KMS-11 (cell line): ENCODE measurements around the gene ARHGAP24.

Experiments
- H2AFZ ChIP-seq: fragments of 200-600 bp; sonication (generic); 2 replicates; pipeline ENCODE4 v1.6.1; 2016; ENCODE audit warnings: antibody characterized with exemption, mixed run types, low read depth
- H3K27ac ChIP-seq: fragments of 200-600 bp; sonication (generic); 2 replicates; pipeline ENCODE4 v1.6.1; 2016; ENCODE audit warnings: mild to moderate bottlenecking, mixed run types
- H3K27me3 ChIP-seq: fragments of 200-600 bp; sonication (generic); 2 replicates; pipeline ENCODE4 v1.6.1; 2017; ENCODE audit warnings: mild to moderate bottlenecking, low read depth, mixed run types, moderate library complexity; ENCODE audit not compliant: insufficient read depth
- H3K36me3 ChIP-seq: fragments of 200-600 bp; sonication (generic); 2 replicates; pipeline ENCODE4 v1.6.1; 2017; ENCODE audit warnings: mild to moderate bottlenecking, mixed run types; ENCODE audit not compliant: insufficient read depth
- H3K4me1 ChIP-seq: fragments of 200-600 bp; sonication (generic); 2 replicates; pipeline ENCODE4 v1.6.1; 2016; ENCODE audit warnings: mild to moderate bottlenecking, low read depth, mixed run types; ENCODE audit not compliant: poor library complexity, severe bottlenecking
- H3K4me2 ChIP-seq: fragments of 200-600 bp; sonication (generic); 2 replicates; pipeline ENCODE4 v1.7.0; 2016; ENCODE audit warnings: mild to moderate bottlenecking, mixed run types
- H3K4me3 ChIP-seq: fragments of 200-600 bp; sonication (generic); IDR thresholded peaks from 2 replicates; pipeline ENCODE4 v1.6.1; 2017; ENCODE audit warnings: low read depth, low read length, mixed read lengths; ENCODE audit not compliant: insufficient read depth
- H3K79me2 ChIP-seq: fragments of 200-600 bp; sonication (generic); 2 replicates; pipeline ENCODE4 v1.6.1; 2016; ENCODE audit warnings: low read depth, mixed run types; ENCODE audit not compliant: insufficient read depth
- H3K9ac ChIP-seq: fragments of 200-600 bp; sonication (generic); 2 replicates; pipeline ENCODE4 v1.6.1; 2016; ENCODE audit warnings: mild to moderate bottlenecking, mixed run types
- H4K20me1 ChIP-seq: fragments of 200-600 bp; sonication (generic); 2 replicates; pipeline ENCODE4 v1.6.1; 2016; ENCODE audit warnings: mild to moderate bottlenecking, mixed run types; ENCODE audit not compliant: insufficient read depth
- TF ChIP-seq, protein P1 (sequence below): fragments of 200-600 bp; sonication (generic); conservative IDR thresholded peaks from 2 replicates; pipeline ENCODE4 v1.6.1; 2017; ENCODE audit warnings: low read depth, mild to moderate bottlenecking, antibody characterized with exemption, low read length, moderate library complexity, mixed read lengths

Gene ARHGAP24

DNA sequence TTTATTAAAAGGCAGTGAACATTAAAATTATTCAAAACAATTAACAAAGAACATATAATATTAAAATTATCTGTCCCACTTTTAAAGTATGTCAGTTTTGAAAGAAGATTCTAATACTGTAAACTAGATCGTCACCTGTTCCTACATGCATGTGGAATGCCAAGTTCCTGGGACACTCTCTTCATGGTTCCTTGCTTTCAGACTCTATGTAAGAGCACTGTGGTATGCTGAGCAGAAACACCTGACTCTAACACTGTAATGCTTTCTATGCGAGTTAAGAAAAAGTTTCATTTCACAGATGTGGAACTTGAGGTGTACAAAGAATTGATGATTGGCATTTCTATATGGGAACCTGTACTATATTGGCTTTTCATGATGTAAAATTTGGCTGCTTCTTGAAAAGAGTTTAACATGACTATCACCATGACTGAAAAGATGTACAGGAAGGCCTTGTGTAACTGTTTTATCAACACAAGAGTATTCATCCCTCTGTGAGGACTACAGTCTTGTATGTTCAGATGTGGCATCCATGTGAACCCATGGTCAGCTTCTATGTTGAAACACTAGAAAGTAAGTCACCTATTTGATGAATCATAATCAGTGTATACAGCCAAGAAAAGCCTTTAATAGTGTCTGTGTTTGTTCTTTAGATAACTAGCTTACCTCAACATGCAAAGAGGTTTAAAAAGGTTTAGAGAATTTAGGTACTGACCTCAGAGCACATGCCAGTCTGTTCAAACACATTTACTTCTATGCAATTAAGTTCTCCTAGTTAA is 354.5 kb downstream of the ARHGAP24 start:
- Histone ChIP-seq H3K27ac (no peak overlapping the region), H2AFZ (no peak overlapping the region), H3K4me2 (peak overlapping the region; percentile 55; the same call in 1 of the 2 replicates), H3K79me2 (no peaks in the 10 kb centered on the region), H3K36me3 (no peaks in the 10 kb centered on the region), H3K27me3 (no peaks in the 10 kb centered on the region), H4K20me1 (no peaks in the 10 kb centered on the region), H3K4me3 (no peak overlapping the region), H3K4me1 (peaks cover 56% of the 10 kb centered on the region), H3K9ac (no peak overlapping the region; the same call in 1 of the 2 replicates)
- TF ChIP-seq, protein P1, sequence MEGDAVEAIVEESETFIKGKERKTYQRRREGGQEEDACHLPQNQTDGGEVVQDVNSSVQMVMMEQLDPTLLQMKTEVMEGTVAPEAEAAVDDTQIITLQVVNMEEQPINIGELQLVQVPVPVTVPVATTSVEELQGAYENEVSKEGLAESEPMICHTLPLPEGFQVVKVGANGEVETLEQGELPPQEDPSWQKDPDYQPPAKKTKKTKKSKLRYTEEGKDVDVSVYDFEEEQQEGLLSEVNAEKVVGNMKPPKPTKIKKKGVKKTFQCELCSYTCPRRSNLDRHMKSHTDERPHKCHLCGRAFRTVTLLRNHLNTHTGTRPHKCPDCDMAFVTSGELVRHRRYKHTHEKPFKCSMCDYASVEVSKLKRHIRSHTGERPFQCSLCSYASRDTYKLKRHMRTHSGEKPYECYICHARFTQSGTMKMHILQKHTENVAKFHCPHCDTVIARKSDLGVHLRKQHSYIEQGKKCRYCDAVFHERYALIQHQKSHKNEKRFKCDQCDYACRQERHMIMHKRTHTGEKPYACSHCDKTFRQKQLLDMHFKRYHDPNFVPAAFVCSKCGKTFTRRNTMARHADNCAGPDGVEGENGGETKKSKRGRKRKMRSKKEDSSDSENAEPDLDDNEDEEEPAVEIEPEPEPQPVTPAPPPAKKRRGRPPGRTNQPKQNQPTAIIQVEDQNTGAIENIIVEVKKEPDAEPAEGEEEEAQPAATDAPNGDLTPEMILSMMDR, result no peak

DNA sequence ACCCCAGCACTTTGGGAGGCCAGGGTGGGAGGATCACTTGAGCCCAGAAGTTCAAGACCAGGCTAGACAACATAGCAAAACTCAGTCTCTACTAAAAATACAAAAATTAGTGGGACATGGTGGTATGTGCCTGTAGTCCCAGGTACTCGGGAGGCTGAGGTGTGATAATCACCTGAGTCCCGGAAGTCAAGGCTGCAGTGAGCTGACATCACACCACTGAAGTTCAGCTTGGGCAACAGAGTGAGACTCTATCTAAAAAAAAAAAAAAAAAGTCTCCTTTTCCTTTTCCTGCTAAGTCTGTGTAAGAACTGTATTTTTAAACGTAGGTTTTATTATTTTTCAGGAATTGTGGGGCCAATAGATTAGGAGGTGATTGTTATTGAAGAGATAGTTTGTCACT is 356.7 kb downstream of the ARHGAP24 start:
- TF ChIP-seq, protein P1, result no peak
- Histone ChIP-seq H4K20me1 (no peaks in the 10 kb centered on the region), H3K79me2 (no peaks in the 10 kb centered on the region), H3K4me1 (peaks cover 35% of the 10 kb centered on the region), H3K36me3 (no peaks in the 10 kb centered on the region), H3K4me3 (no peak overlapping the region), H3K27me3 (no peaks in the 10 kb centered on the region), H2AFZ (no peak overlapping the region), H3K27ac (no peak overlapping the region), H3K4me2 (no peak overlapping the region), H3K9ac (no peak overlapping the region)

DNA sequence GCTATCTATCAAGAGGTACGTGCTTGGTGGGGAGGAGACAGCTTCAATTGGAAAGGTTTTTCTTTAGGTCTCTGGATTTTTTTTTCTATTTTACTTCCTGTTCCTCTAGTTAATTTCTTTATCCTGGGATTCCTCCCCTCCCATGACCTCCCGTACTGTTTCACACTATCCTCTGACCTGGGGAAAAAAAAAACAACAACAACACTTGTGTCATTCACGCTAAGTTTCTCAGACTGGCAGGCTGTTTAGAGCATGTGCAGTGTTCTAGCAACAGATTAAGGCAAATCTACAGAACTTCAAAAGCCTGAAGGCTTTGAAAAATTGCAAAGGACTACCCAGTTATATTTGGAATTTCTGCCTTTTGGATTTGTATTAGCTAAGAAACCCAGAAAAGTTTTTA is 358.4 kb downstream of the ARHGAP24 start:
- no peak overlapping the region for H2AFZ ChIP-seq
- H3K79me2 ChIP-seq, result no peaks in the 10 kb centered on the region
- no peak overlapping the region for H3K4me3 ChIP-seq
- H3K9ac ChIP-seq, result no peak overlapping the region
- H3K4me2 ChIP-seq, result no peak overlapping the region
- no peaks in the 10 kb centered on the region for H3K36me3 ChIP-seq
- H3K27ac ChIP-seq, result no peak overlapping the region
- H3K27me3 ChIP-seq, result no peaks in the 10 kb centered on the region
- no peaks in the 10 kb centered on the region for H4K20me1 ChIP-seq
- peaks cover 19% of the 10 kb centered on the region for H3K4me1 ChIP-seq
- TF ChIP-seq, protein P1, result no peak

DNA sequence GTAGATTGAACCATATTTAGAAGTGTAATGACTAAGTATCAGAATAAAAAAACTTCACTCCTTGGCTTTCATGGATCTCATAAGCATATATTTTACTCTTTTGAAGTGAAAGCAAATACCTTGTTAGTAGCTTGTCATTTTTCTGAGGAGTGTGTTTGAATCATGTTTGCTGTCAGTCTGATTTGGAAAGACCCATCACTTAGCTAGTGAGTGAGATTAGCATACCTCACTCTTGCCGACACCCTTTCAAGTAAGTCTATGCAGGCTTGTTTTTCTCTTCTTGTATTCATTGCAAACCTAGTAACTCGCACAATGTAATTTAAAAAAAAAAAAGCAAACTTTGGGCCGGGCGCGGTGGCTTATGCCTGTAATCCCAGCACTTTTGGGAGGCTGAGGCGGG is 360.0 kb downstream of the ARHGAP24 start:
- H2AFZ ChIP-seq, result no peak overlapping the region
- no peaks in the 10 kb centered on the region for H3K36me3 ChIP-seq
- no peaks in the 10 kb centered on the region for H4K20me1 ChIP-seq
- TF ChIP-seq, protein P1, result no peak
- no peaks in the 10 kb centered on the region for H3K79me2 ChIP-seq
- no peak overlapping the region for H3K4me3 ChIP-seq
- H3K9ac ChIP-seq, result no peak overlapping the region
- H3K4me2 ChIP-seq, result no peak overlapping the region
- no peaks in the 10 kb centered on the region for H3K27me3 ChIP-seq
- H3K4me1 ChIP-seq, result peaks cover 2% of the 10 kb centered on the region
- no peak overlapping the region for H3K27ac ChIP-seq
